HG02973 (cell line): ENCODE measurements around the gene RNF214.
"Not testable (repeated sequence)": the region's sequence is repeated elsewhere in the genome, so short reads cannot be mapped to it uniquely, and the experiment has no call there.

ENCODE experiments used
- ATAC-seq: cut with Tn5 transposase; IDR thresholded peaks from one replicate; pipeline ENCODE4 v1.9.1; 2021; ENCODE audit warnings: moderate library complexity; ENCODE audit not compliant: unreplicated experiment

Gene RNF214

DNA sequence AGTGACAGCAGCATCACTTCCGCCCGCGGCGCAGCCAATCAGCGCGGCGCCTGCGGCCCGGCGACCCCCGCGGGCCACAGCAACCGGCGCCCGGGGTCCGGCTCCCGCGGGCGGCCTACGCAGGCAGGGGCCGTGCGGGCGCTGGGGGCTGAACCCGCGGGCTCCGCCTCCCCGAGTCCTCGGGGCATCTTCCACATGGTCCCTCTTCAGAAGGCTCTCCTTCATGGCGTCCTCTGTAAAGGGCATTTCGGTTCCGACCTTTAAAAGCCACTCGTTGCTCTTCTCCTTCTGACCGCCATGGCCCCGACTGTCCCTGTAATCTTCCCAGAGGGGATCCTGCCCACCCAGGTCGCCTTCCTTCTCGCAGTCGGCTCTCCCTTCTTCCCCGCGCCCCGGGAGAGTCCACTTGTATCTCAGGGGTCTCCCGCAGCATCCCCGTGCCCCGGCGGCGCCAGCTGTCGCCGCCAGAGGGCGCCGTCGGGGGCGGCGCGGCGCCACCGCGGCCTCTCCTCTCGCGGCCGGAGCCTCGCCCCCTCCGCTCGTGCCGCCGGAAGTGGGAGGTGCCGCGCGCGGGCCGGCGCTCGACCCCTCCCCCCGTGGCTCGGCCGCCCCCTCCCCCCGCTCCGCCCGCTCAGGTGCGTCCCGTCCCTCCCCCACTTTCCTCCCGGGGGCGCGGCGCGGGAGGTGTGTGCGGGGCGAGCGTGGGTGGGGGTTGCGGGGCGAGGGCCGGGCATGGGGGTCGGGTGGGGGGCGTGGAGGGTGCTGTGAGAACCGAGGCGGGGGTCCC lies at the start of gene RNF214:
TSS of gene RNF214 (plus strand) at position 580 of the 787 bp plus-strand sequence. CDS start 1,602 bp downstream, outside the sequence.
- ATAC-seq: peak; percentile 61

DNA sequence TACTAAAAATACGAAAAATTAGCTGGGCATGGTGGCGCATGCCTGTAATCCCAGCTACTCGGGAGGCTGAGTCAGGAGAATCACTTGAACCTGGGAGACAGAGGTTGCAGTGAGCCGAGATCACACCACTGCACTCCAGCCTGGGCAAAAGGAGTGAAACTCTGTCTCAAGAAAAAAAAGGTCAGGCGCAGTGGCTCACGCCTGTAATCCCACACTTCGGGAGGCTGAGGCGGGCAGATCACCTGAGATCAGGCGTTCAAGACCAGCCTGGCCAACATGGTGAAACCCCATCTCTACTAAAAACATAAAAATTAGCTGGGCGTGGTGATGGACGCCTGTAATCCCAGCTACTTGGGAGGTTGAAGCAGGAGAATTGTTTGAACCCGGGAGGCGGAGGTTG lies 49.3 kb upstream of the RNF214 start:
- ATAC-seq: not testable (repeated sequence)

DNA sequence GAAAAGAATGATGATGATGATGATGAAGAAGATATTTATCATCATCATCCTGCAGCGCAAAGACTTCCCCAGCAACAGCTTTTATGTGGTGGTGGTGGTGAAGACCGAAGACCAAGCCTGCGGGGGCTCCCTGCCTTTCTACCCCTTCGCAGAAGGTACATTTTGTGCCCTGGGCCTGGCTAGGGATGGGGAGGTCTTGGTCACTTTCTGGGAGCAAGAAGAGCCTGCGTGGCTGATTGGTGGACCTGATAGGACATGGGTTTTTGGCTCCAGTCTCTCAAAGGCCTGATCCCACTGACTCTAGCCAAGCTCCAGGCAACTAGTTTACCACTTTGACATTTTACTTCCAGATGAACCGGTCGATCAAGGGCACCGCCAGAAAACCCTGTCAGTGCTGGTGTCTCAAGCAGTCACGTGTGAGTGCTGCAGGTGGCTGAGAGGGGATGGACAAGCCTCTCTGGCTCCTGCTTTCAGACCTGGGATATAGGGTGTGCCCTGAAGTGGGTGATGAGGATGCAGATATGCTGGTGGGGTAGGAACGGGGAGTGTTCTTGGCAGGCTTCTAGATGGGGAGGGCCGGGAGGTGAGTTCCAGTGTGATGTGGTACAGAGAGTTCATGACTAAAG lies 48.6 kb upstream of the RNF214 start:
- no peak for ATAC-seq

DNA sequence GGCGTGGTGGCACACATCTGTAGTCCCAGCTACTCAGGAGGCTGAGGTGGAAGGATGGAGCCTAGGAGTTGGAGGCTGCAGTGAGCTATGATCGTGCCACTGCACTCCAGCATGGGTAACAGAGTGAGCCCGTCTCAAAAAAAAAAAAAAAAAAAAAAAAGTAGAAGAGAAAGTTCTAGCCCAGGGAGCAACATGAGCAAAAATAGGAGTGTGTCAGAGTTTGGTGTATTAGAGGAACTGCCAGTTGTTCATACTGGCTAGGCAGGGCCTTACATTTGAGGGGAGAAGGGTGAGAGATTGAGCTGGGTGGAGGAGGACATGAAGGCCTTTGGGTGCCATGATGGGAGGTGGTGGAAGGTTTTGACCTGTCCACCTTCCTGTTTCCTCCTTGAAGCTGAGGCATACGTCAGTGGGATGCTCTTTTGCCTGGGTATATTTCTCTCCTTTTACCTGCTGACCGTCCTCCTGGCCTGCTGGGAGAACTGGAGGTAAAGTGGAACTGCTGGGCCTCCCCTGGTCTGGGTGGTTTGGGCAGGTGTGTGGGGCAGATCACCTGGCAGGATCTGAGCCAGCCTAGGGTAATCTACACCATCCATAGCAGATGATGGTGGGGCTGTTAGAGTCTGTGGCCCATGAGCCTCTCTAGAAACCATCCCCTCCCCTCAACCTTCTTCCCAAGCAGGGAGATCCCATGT lies 46.6 kb upstream of the RNF214 start:
- no peak for ATAC-seq

DNA sequence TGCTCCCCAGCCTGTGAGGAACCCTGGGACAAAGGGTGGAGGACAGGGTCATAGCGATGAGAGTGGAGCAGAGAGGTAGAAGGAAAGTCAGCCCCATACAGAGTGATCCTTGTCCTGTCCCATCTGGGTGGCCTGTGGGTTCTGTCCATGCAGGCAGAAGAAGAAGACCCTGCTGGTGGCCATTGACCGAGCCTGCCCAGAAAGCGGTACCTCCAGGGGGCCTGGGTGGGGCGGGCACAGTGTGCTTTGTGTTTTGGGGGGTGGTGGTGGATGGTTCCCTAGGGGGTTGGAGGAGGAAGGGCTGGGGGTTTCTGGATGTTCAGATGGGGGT lies 46.1 kb upstream of the RNF214 start:
- ATAC-seq: no peak

DNA sequence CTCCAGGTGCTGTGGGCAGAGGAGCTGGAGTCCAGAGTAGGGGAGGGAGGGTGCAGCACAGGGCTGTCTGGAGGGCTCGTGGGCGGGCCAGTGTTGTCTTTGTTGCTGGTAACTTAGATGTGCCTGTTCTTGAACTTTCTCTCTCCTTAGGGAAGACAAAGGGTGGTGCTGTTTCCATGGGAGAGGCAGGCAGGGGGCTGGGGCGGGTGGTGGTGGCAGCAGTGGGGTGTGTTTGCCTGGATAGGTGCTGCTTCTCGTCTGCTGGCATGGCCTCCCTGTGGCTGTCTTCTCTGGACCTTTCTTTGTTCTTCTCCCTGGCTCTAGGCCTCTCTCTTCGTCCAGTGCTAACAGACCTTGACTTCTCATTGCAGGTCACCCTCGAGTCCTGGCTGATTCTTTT lies 45.5 kb upstream of the RNF214 start:
- ATAC-seq: no peak

DNA sequence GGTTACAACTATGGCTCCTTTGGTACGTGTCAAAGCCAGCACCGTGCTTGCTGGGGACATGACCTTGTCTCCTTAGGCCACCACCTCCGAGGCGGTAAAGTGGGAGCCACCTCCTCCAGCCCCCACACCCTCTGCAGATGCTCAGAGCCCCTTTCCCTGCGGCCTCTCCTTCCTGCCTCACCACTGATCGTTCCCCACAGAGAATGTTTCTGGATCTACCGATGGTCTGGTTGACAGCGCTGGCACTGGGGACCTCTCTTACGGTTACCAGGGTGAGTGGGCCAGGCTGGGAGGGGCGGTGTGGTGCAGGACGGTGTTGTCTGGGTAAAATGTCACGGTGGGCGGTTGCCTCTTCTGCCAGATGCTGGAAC lies 45.1 kb upstream of the RNF214 start:
- ATAC-seq: no peak

DNA sequence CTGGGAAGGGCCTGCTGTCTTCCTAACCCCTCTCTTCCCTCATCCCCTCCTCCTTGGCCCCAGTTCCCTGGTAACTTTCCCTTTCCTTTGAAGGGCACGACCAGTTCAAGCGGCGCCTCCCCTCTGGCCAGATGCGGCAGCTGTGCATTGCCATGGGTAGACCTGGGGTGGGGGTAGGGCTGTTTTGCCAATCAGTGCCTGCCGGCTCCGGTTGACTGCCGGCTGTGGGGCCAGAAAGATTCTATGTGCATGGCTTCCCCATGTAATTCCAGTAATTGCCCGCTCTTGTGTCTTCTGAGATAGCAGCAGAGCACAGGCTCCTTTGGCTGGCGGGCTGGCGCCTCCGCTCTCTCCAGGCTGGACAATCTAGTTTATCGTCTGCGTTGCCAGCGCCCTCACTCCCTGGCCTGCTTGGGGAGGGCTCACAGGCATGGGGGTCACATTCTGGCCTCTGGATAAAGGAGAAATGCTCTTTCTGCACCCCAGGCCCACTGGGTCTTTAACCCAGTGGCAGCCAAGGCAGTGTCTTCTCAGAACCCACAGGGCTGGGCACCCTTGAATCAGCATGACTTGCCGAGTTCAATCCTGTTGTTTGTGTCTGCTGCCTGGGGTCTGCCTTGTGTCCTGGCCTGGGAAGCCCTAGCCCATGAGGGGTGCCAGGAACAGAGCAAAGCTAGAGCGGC lies 44.5 kb upstream of the RNF214 start:
- ATAC-seq: no peak

DNA sequence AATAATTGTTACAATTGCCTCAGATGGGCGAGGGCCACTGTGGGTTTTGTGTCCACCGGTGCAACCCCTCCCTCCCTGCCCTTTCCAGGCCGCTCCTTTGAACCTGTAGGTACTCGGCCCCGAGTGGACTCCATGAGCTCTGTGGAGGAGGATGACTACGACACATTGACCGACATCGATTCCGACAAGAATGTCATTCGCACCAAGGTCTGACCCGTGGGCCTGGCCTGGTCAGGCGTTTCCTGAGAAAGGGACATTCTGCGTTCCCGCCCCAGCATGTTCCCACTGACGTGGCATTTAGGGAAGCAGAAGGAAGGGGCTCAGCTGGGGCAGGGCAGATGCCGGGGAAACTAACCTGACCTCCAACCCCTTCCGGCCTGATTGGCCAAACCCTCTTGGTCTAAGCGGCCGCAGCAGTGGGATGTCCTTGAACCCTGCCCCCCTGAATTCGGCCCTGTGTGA lies 43.8 kb upstream of the RNF214 start:
- no peak for ATAC-seq

DNA sequence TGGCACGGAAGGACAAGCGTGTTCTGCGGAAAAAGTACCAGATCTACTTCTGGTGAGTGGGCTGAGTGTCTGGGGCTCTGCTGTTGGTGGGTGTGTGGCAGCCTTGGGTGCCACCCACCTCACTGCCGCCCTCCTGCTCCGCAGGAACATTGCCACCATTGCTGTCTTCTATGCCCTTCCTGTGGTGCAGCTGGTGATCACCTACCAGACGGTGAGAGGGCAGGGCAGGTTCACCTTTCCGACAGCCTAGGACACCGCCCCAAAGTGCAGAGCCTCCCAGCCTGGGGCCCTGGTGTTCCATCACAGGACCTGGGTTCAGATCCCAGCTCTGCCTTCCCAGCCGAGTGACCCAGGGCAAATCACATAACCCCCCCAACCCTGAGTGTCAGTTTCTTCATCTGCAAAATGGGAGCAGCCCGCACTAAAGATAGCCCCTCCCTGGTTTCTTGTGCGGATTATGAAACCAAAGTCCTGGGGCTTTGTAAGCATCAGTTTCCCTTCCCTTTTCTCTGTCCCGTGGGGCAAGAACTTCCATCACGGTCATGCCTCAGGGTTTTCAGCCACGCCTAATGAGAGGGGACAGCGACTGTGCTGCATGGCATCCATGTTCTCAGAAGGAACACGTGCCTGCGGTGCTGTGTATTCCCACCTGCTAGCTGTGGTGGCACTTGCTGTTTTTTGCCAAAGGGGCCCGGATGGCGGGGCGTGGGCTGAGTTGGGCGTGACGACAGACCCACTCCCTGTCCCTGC lies 43.1 kb upstream of the RNF214 start:
- no peak for ATAC-seq

DNA sequence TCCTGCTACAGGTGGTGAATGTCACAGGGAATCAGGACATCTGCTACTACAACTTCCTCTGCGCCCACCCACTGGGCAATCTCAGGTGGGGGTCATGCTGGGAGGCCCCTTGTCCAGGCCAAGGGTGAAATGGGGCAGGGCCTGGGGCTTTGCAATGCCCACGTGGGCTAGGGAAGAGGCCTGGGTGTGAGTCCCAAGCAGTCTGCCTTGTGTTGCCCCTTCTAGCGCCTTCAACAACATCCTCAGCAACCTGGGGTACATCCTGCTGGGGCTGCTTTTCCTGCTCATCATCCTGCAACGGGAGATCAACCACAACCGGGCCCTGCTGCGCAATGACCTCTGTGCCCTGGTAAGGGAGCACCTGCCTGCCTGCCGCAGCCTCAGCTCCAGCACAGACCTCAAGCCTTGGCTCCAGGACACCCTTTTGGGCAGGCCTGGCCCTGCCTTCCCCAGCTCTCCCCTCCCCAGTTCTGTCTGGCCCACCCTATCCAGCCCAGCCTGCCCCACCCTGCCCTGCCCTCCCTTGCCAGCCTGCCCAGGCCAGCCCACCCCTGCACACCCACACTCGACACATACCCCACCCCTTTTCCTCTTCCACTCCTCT lies 42.4 kb upstream of the RNF214 start:
- ATAC-seq: no peak

DNA sequence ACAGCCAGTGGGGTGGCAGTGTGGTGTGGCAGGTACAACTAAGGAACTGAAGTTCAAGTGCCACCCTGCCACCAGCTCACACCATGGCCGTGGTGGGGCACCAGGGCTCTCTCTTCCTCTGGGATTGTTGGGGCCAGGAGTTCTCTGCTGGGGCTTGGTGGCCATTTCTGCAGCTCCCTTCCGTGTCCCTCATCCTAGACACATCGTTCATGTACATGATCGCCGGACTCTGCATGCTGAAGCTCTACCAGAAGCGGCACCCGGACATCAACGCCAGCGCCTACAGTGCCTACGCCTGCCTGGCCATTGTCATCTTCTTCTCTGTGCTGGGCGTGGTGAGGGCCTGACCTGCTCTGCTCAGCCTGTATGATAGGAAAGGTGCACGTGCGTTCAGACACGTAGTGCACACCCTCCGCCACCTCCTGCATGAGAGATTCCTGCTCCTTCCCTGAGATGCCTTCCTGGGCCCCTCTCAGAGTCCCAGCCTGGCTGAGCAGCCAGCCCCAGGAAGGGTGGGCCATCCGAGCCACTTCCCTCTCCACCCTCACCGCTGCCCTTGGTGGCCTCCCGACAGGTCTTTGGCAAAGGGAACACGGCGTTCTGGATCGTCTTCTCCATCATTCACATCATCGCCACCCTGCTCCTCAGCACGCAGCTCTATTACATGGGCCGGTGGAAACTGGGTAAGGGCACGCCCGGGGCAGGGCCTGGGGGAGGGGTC lies 40.6 kb upstream of the RNF214 start:
- no peak for ATAC-seq

DNA sequence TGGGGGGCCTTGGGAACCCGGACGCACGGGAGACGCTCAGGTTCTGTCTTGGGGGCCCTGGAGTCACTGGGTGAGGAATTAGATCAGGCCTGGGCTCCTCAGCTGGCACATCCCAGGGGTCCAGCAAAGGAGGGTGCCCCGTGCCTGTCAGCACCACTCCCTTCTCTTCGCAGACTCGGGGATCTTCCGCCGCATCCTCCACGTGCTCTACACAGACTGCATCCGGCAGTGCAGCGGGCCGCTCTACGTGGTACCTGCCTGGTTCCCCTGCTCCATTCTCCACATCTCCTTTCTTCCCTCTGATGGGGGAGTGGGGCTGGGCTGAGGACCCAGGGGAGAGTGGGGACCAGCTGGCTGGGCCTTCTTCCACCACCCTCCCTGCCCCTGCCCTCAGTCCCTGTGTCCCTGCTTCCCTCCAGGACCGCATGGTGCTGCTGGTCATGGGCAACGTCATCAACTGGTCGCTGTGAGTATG lies 40.0 kb upstream of the RNF214 start:
- ATAC-seq: no peak

DNA sequence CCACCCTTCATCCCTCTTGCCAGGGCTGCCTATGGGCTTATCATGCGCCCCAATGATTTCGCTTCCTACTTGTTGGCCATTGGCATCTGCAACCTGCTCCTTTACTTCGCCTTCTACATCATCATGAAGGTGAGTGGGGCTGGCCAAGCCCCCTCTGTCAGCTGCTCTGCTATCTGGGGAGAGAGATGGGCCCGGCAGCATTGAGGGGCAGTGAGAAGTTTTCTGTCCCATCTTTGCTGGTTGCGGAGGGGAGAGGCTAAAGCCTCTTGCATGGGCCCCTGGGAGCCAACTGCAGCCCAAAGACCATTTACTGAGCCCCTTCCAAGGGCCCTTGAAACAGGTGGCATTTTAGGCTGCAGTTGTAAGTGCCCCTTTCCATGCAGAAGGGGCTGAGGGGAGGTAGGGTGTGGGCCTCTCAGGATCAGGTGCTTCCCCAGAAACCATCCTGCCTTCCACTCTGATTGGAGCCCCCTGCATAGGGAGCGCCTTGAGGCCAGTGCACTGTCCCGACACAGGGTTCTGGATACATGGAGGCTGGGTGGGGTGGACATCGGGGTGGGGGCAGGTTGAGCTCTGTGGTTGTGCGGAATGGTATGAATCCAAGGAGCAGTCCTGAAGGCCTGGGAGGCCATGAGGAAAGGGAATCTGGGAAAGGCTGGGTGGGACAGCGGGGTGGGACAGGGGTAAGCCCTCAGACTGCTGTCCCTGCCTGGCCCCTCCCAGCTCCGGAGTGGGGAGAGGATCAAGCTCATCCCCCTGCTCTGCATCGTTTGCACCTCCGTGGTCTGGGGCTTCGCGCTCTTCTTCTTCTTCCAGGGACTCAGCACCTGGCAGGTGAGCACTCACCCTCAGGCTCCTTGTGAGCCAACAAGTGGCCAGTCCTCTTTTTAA lies 39.1 kb upstream of the RNF214 start:
- ATAC-seq: no peak

DNA sequence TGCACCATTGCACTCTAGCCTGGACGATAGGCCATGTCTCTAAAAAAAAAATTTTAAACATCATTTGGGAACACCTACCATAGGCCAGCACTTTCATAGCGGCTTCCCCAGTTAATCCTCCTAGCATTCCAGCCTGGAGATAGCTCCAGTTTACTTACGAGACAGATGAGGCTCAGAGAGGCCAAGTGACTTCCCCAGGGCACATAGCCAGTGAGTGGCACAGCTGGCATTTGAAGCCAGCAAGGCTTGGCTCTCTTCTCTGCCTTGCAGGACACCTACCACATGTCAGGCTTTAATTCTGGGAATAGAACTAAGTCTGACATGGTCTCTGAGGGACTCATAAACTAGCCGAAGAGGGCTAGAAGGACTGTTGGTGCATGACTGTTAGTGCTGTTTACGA lies 38.2 kb upstream of the RNF214 start:
- ATAC-seq: no peak

DNA sequence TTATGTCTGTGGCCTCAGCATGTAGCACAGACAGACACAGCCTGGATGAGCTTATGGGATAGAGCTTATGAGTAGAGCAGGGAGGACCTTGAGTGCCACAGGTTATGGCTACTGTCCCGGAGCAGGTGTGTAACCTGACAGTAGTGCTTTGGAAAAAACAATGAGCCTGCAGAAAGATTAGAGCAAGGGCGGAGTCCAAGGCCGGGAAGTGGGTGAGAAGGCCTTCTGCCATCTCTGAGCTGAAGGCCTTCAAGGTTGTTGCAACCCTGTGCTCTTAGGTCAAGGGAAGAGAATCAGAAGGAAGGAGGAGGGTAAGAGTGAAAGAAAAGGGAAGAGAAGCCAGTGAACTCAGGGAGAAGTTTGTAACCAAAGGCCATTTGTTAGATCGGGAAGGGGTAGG lies 37.2 kb upstream of the RNF214 start:
- ATAC-seq: no peak

DNA sequence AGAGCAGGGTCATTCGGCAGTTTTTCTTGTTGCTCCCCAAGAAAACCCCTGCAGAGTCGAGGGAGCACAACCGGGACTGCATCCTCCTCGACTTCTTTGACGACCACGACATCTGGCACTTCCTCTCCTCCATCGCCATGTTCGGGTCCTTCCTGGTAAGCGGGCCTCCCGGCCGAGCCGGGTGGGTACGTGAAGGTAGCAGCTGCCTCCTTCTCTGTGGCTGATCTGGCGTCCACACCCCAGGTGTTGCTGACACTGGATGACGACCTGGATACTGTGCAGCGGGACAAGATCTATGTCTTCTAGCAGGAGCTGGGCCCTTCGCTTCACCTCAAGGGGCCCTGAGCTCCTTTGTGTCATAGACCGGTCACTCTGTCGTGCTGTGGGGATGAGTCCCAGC lies 36.7 kb upstream of the RNF214 start:
- no peak for ATAC-seq

DNA sequence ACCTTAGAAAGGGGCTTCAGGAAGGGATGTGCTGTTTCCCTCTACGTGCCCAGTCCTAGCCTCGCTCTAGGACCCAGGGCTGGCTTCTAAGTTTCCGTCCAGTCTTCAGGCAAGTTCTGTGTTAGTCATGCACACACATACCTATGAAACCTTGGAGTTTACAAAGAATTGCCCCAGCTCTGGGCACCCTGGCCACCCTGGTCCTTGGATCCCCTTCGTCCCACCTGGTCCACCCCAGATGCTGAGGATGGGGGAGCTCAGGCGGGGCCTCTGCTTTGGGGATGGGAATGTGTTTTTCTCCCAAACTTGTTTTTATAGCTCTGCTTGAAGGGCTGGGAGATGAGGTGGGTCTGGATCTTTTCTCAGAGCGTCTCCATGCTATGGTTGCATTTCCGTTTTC lies 35.5 kb upstream of the RNF214 start:
- no peak for ATAC-seq
